NCI-H345 (cell line): Measurements from ENCODE around the gene LRP1.

ENCODE experiments used
- DNase-seq: peaks from one replicate; lab custom pipeline; 2025; lab: John Stamatoyannopoulos, UW

LRP1 gene

DNA sequence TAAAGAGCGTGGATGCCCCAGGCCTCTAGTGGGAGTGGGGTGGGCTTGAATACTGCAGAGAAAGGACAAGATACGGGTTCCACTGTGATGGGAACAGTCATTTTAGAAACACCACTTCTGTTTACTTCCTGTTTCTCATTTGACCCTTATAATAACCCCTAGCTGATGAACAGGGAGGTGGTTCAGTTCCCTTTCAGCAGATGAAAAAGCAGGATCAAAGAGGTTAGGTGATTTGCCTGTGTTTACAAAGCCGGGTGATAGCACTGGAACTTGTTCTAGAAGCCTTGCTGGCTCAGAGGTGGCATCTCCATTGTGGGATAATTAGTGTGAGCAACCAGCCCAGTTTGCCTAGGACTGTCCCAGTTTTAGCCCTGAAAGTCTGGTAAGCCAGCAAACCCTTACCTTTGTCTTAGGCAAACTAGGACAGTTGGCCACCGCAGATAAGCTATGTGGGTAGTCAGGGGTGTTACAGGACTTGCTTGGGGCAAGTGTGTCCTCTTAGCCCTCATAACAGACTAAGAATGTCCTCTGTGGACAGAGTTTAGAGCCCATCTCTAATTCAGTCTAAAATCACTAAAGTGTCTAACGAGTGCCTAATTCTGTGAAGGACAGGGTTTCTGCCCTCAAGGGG lies 26.6 kb downstream of the LRP1 start:
- DNase-seq = no peak

DNA sequence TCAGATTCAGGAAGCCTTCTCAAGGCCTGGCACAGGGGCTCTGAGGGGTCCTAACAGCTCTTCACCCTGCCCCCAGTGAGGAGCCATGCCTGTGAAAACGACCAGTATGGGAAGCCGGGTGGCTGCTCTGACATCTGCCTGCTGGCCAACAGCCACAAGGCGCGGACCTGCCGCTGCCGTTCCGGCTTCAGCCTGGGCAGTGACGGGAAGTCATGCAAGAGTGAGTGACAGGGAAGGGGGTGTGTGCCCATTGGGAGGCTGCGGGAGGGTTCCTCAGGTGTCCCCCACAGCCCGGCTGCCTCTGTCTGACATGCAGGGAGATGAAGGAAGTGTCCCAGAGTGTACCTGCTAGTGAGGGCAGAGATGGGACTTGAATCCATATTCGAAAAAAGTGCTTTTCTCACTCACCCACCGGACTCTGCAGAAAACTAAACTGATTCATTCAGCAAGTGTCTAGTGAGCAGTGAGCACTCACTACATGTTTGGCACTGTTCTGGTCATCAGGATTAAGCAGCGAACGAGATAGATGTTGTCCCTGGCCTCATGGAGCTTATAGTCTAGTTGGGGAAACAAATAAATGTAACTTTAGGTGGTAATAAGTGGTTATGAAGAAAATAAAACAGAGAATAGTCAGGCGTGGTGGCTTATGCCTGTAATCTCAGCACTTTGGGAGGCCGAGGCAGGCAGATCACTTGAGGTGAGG lies 28.6 kb downstream of the LRP1 start:
- DNase-seq = no peak

DNA sequence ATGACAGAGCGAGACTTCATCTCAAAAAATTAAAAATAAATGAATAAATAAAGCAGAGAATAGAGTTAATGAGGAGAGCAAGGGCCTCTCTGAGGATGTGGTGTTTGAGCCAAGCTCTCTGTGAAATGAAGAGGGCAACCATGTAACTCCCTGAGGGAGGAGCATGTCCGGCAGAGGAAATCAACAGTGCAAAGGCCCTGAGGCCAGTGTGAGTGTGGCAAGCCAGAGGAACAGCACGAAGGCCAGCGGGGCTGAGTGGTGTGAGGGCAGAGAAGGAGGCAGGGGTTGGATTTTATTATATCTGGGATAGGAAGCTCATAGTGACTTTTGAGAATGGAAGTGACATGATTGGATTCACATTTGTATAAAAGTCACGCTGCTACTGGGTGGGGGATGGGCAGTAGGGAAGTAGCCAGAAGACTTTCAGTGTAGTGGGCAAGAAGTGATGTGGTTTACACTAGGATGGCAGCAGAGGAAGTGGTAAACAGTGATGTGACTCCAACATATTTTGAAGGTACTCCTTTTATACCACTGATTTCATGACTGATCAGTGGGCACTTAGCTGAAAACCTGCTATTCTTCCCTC lies 29.4 kb downstream of the LRP1 start:
- DNase-seq = no peak

DNA sequence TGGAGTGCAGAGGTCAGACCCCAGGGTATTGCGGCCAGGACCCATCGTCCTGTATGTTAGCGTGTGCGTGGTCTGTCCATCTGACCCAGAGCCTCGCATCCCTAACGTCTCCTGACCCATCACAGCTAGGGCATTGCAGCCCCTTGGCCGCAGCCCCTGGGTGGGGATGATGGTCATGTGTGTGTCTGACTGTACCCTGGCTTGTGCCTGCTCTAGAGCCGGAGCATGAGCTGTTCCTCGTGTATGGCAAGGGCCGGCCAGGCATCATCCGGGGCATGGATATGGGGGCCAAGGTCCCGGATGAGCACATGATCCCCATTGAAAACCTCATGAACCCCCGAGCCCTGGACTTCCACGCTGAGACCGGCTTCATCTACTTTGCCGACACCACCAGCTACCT lies 29.9 kb downstream of the LRP1 start:
- no peak for DNase-seq

DNA sequence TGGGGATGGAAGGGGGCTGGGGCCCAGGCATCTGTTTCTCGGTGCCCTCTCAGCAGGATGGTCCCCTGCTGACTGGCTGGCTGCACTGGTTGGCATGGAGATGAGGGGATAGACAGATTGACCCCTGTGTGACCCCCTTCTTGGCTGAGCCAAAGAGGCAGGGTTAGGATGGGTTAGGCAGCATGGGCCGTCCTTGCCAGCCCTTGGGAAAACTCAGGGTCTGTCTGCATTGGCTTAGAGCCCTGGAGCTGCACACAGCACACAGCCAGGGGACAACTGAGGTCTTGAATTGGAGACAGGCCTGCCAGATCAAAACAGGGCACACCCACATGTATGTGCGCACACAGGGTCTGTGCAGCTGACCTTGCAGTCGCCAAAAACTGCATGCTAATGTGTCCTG lies 30.4 kb downstream of the LRP1 start:
- no peak for DNase-seq

DNA sequence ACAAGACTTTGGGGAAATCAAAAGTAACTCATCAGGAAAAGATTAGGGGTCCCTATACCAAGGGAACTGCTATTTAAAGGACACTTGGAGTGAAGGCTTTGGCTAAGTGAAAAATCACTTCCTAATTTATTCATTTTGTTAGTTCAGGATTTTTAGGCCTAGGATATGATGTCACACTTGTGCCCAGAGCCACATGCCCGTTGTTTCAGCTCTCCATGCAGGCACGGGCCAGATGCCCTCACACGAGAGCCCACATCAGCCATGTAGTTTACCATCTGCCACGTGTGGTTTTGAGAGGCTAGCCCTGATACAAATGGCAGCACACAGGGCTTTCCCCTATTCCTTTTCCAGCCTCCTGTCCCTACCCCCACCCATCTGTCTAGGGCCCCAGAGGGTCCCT lies 31.0 kb downstream of the LRP1 start:
- DNase-seq = no peak

DNA sequence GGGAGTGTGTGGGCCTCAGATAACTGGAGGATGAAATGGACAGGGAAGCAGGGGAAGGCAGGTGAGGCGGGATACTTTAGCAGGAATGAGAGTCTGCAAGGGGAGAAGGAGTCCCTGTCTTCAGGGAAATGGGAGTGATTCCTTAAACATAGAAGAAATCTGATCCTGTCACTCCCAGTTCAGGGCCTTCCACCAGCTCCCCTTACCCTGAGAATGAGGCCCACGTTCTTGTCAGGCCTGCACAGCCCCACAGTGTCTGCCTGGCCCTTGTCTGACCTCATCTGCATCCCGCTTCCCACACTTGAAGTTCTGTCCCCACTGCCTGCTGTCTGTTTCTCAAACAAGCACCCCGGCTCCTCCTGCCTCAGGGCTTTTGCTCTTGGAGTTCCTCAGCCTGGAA lies 31.8 kb downstream of the LRP1 start:
- DNase-seq = no peak

DNA sequence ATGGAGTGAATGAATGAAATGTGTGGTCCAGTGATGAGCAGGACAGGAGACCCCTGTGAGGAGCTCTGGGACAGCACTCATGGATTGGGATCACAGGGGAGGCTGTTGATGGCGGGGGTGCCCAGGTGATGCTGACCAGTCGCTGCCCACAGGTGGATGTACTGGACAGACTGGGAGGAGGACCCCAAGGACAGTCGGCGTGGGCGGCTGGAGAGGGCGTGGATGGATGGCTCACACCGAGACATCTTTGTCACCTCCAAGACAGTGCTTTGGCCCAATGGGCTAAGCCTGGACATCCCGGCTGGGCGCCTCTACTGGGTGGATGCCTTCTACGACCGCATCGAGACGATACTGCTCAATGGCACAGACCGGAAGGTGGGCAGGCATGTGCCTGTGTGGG lies 32.5 kb downstream of the LRP1 start:
- no peak for DNase-seq

DNA sequence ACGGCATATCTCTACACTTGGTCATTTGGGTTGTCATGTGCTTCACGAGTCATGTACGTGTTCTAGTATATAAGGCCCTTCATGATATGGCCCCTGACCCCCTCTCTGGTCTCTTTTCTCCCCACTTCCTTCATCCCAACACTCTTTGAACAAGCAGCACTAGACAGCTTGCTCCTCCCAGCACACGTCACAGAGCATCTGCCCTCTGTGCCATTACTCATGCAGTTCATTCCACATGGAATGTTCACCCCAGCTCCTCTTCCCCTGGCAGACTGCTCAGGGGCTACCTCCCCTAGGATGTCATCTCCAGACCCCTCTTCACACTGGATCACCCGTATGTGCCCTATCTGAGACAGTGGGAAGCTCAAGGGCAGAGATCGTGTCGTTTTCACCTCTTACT lies 33.2 kb downstream of the LRP1 start:
- DNase-seq = no peak

DNA sequence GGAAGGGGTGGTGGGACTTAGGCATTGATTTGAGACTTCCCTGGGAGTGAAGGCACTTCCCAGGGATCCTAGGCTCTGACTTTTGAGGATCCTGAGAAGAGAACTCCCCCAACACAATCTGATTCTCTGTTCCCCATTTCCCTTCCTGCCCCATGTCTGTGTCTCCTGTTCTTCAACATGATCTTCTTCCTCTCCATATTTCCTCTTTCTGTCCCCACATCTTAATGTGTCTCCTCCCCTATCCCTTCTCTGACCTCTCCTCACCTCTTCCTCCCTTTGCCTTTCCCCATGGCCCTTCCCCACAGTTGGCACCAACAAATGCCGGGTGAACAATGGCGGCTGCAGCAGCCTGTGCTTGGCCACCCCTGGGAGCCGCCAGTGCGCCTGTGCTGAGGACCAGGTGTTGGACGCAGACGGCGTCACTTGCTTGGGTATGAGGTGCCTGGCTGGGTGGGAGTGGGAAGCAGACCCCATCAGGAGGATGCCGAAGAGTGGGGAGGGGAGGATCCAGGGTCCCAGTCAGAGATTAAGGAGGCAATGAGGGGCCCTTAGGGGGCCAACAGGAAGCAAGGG lies 34.4 kb downstream of the LRP1 start:
- no peak for DNase-seq

DNA sequence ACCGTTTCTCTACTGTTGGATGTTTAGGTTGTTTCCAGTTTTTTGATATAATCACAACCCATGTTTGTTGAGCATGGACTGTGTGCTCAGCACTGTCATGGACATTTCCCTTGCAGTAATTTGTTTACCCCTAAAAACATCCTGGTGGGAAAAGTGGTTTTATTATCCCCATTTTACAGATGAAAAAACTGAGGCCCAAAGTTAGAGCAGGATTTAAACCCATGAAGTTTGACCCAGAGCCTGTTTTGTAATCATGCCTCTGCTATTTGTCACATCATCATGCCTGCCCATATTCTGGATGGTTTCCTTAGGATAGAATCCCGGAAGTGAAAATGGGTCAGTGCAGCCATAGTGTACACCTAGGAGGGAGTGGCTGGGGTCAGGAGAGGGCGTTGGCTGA lies 36.2 kb downstream of the LRP1 start:
- DNase-seq = no peak

DNA sequence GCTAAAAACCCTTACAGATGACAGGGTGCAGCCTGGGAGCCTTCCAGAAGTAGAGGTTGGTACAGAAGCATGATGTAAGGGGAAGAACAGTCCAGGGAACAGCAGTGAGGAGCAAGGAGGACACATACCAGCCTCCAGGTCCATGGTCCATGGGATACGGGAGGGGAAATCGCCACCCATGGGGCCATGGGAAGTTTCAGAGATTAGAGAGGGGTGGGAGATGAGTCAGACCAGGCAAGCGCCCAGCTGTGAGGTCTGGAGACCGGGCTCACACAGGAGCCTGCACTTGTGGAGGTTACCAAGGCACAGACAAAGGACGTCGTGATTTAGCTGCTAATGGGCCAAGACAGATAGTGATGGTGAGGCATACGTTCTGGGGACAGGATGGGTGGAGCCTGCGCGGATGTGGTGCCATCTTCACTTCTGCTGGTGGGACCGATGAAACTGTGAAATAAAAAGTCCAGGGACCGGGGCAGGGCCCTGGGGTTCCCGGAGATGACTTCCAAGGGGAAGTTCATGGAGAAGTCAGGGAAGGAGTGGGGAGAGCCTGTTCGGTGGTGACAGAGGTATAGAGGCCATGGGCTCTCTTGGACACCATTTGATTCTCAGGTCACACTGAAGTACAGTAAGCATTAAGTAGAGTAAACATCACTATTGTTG lies 36.8 kb downstream of the LRP1 start:
- DNase-seq = no peak

DNA sequence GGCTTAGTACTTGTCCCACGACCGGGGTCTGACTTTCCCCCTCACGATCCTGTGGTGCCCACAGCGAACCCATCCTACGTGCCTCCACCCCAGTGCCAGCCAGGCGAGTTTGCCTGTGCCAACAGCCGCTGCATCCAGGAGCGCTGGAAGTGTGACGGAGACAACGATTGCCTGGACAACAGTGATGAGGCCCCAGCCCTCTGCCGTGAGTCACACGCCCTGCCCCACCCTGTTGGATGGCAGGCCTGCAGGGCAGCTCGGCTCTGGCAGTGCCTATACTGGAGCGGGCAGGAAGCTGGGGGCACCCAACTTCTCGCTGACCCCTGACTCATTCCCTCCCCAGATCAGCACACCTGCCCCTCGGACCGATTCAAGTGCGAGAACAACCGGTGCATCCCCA lies 37.5 kb downstream of the LRP1 start:
- no peak for DNase-seq

DNA sequence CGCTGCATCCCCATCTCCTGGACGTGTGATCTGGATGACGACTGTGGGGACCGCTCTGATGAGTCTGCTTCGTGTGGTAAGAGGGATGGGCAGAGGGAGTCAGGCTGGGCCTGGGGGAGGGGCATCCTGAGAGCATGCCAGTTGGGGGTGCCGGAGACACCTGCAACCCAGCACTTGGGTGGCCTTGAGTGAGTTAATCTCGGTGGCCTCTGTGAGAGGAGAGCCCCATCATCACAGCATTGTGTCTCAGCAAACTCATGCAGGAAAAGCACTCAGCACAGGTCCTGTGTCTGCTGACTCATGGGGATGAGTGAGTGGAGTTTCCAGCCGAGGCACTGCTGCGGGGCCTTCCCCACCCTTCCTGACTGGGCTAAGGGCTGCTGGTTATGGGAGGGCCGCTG lies 38.7 kb downstream of the LRP1 start:
- no peak for DNase-seq

DNA sequence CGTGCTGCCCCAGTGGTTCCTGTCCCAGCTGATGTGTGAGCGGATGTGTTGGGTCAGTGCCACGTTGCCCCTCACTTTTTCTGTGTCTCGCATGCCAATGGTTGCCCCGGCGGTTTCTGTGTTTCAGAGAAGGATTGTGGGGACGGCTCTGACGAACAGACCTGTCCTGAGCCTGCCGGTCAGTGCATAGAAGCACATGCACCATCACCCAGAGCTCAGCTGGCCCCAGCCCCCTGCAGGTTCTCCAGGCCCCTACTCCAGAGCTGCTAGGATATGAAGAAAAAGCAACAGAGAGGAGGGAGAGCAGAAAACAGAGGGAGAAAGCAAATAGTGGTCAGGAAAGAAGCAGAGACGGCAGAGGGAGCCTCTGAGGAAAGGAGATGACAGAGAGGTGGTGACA lies 39.8 kb downstream of the LRP1 start:
- no peak for DNase-seq

DNA sequence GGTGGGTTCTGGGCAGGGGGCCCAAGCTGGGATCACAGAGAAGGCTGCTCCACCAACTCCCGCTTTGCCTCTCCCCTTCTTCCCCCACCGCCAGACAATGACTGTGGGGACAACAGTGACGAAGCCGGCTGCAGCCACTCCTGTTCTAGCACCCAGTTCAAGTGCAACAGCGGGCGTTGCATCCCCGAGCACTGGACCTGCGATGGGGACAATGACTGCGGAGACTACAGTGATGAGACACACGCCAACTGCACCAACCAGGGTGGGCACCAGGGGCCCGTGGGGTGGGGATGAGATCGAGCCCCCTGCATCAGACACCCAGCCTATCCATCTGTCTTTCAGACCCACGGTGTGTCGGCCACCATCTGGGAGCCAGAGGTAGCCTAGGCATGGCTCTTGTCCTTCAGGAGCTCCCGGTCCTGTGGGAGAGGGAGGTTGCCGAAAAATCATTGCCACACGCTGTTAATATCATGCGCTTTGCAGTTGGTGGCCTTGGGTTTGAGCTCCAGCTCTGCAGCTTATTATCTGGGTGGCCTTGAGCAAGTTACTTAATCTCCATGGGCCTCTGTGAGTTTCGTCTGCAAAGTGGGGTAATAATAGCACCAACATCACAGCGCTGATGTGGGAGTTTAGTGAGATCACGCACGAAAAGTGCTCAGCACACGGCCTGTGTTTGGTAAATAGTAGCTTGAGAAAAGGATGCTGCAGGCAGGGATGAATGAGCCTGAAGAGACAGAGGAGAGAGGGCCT lies 40.9 kb downstream of the LRP1 start:
- DNase-seq = no peak

DNA sequence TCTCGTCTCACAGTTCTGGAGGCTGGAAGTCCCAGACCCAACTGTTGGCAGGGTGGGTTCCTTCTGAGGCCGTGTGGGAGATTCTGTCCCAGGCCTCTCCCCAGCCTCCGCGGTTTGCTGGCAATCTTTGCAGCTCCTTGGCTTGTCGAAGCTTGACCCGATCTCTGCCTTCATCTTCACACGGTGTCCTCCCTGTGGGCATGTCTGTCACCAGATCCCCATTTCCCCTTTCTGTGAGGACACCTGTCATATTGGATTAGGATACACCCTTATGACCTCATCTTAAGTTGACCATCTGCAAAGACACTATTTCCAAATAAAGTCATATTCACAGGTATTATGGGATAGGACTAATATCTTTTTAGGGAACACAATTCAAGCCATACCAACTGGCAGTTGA lies 41.7 kb downstream of the LRP1 start:
- no peak for DNase-seq

DNA sequence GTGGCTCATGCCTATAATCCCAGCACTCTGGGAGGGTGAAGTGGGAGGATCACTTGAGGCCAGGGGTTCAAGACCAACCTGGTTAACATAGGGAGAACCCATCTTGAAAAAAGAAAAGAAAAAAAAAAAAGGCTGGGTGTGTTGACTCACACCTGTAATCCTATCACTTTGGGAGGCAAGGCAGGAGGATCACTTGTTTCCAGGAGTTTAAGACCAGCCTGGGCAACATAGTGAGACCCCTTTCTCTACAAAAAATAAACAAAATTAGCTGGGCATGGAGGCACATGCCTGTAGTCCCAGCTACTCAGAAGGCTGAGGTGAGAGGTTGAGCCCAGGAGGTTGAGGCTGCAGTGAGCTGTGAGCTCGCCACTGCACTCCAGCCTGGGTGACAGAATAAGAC lies 42.1 kb downstream of the LRP1 start:
- DNase-seq = no peak

DNA sequence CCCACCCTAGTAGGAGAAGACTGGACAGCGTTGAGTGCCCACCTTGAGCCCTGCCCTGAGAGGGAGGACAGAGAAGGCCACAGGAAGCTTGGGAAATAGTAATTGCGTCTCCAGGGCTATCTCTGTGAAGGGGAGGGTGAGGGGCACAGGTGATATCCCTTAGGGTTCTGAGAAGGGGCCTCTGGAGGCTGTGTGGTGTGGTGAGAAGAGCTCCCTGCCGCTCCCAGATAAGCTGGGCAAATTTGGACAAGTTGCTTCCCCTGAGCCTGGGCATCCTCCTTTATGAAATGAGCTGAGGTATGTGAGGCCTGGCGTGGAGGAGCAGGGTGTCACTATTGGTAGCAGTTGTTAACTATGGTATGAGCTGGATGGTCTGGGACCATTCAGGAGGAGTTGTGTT lies 42.6 kb downstream of the LRP1 start:
- no peak for DNase-seq

DNA sequence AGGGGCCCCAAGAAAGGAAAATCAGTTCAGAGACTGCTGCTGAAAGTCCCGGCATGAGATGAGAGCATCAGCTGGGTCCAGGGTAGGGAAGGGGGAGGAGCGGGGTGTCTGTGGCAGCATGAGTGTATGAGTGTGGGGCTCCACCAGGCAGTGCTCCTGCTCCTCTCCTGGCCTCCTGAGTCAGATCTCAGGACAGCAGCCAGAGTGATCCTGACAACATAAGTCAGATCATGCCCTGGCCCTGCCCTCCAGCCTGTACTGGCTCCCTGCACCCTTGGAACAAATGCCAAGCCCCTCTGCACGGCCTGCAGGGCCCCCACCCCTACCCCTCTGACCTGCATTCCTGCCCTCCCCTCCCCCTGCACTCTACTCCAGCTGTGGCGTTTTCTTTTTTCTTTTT lies 43.4 kb downstream of the LRP1 start:
- no peak for DNase-seq

DNA sequence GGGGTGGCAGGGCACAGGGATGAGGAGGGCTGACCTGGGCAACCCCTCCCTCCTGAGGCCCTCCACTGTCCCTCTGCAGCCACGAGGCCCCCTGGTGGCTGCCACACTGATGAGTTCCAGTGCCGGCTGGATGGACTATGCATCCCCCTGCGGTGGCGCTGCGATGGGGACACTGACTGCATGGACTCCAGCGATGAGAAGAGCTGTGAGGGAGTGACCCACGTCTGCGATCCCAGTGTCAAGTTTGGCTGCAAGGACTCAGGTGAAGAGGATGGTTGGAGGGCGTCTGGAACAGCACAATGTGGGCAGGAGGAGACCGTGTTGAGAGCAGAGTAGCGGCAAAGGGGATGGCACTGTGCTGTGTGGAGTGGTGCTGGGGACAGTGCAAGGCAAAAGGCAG lies 44.8 kb downstream of the LRP1 start:
- no peak for DNase-seq

DNA sequence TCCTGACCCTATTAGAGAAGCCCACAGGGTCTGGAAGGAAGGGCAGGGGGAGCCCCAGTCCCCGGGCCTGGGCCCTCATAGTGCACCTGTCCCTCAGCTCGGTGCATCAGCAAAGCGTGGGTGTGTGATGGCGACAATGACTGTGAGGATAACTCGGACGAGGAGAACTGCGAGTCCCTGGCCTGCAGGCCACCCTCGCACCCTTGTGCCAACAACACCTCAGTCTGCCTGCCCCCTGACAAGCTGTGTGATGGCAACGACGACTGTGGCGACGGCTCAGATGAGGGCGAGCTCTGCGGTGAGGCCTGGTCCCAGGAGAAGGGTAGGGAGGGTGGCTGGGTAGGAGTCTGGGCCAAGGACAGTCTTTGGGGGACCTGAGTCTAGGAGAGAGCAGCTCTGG lies 45.4 kb downstream of the LRP1 start:
- DNase-seq = no peak
